Glutamatergic neuron (in vitro differentiated cells): ENCODE measurements around the gene VEPH1. TPM values are rescaled to one million over a fixed set of nuclear protein-coding genes. Genes with fewer than 3 reads are reported as not detected.

Experiments
- DNase-seq: peaks from one replicate; pipeline ENCODE4 v3.0.0; 2022
- H3K27ac Mint-ChIP-seq: one replicate; pipeline ENCODE4 v1.8.0; 2020; ENCODE audit warnings: mild to moderate bottlenecking, mixed read lengths, inconsistent platforms; ENCODE audit not compliant: unreplicated experiment
- H3K27me3 Mint-ChIP-seq: one replicate; pipeline ENCODE4 v1.8.0; 2020; ENCODE audit warnings: mild to moderate bottlenecking, moderate library complexity, mixed read lengths, inconsistent platforms; ENCODE audit not compliant: unreplicated experiment
- H3K36me3 Mint-ChIP-seq: one replicate; pipeline ENCODE4 v1.8.0; 2020; ENCODE audit warnings: mild to moderate bottlenecking, mixed read lengths, inconsistent platforms; ENCODE audit not compliant: unreplicated experiment
- H3K4me1 Mint-ChIP-seq: one replicate; pipeline ENCODE4 v1.8.0; 2020; ENCODE audit warnings: mild to moderate bottlenecking, low read depth, mixed read lengths, inconsistent platforms; ENCODE audit not compliant: unreplicated experiment
- H3K4me3 Mint-ChIP-seq: one replicate; pipeline ENCODE4 v1.8.0; 2020; ENCODE audit warnings: mild to moderate bottlenecking, mixed read lengths, inconsistent platforms; ENCODE audit not compliant: unreplicated experiment
- H3K9me3 Mint-ChIP-seq: one replicate; pipeline ENCODE4 v1.8.0; 2020; ENCODE audit warnings: mild to moderate bottlenecking, moderate library complexity, mixed read lengths, inconsistent platforms; ENCODE audit not compliant: unreplicated experiment
- CTCF ChIP-seq: fragments of 200-600 bp; sonication (generic); IDR thresholded peaks from one replicate; pipeline ENCODE4 v1.5.0; 2021; ENCODE audit not compliant: partially characterized antibody, unreplicated experiment
- total RNA-seq: library from RNA; stranded (reverse); fragmentation: NEBNext Ultra II Directional; extraction: Animal tissue kit (Norgen Biotek cat#: 25700); gene quantifications from one replicate; pipeline ENCODE4 v1.2.1, GENCODE V29; 2021; ENCODE audit not compliant: unreplicated experiment

The VEPH1 gene
- total RNA-seq, 1 donor from 2014 or later = 9.3 TPM

GRCh38 chr3:157280354-157280753, 222.9 kb downstream of the VEPH1 start:
- no peak overlapping the region for H3K4me3 Mint-ChIP-seq
- DNase-seq = no peak
- no peak for TF ChIP-seq CTCF
- H3K27me3 Mint-ChIP-seq = no peaks in the 10 kb centered on the region
- H3K36me3 Mint-ChIP-seq = no peaks in the 10 kb centered on the region
- no peaks in the 10 kb centered on the region for H3K9me3 Mint-ChIP-seq
- no peak overlapping the region for H3K27ac Mint-ChIP-seq
- H3K4me1 Mint-ChIP-seq = no peaks in the 10 kb centered on the region

GRCh38 chr3:157279237-157279636, 224.0 kb downstream of the VEPH1 start:
- no peak for DNase-seq
- no peaks in the 10 kb centered on the region for H3K27me3 Mint-ChIP-seq
- TF ChIP-seq CTCF = no peak
- H3K4me1 Mint-ChIP-seq = no peaks in the 10 kb centered on the region
- H3K9me3 Mint-ChIP-seq = no peaks in the 10 kb centered on the region
- H3K4me3 Mint-ChIP-seq = no peak overlapping the region
- H3K27ac Mint-ChIP-seq = no peak overlapping the region
- H3K36me3 Mint-ChIP-seq = no peaks in the 10 kb centered on the region

- DNase-seq = no peak
- Mint-ChIP-seq H3K4me1 (peaks cover 9% of the 10 kb centered on the region), H3K9me3 (no peaks in the 10 kb centered on the region), H3K36me3 (no peaks in the 10 kb centered on the region), H3K27me3 (no peaks in the 10 kb centered on the region), H3K27ac (no peak overlapping the region), H3K4me3 (no peak overlapping the region)
- no peak for TF ChIP-seq CTCF
Observed at GRCh38 chr3:157276801-157277200, 226.4 kb downstream of the VEPH1 start.

- no peak for TF ChIP-seq CTCF
- Mint-ChIP-seq H3K27ac (no peak overlapping the region), H3K9me3 (no peaks in the 10 kb centered on the region), H3K4me3 (no peak overlapping the region), H3K36me3 (no peaks in the 10 kb centered on the region), H3K4me1 (peaks cover 17% of the 10 kb centered on the region), H3K27me3 (no peaks in the 10 kb centered on the region)
- no peak for DNase-seq
Observed at GRCh38 chr3:157275832-157276231, 227.4 kb downstream of the VEPH1 start.

- Mint-ChIP-seq H3K4me1 (peaks cover 22% of the 10 kb centered on the region), H3K36me3 (no peaks in the 10 kb centered on the region), H3K27me3 (no peaks in the 10 kb centered on the region), H3K27ac (no peak overlapping the region), H3K4me3 (no peak overlapping the region), H3K9me3 (no peaks in the 10 kb centered on the region)
- DNase-seq = no peak
- no peak for TF ChIP-seq CTCF
Observed at GRCh38 chr3:157274644-157275137, 228.5 kb downstream of the VEPH1 start.
